ENCODE measurements around the gene METRNL.

DNA sequence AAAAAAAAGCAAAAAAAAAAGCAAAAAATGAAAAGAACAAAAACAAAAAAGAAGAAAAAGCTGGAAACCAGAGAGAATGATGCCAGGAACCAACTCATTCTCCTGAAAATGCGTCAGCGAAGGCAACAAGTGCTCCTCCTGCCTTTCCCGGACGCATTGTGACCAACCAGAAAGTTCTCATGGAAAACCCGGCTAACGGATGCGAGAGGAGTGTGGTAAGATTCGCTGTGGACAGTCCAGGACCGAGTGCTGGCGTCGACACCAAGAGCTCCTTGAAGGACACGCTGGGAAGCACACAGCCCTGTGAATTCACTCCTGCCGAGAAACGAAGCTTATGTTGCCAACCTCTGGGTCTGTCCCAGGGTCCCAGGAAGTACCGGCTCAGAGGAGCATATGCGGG is 43.4 kb downstream of the METRNL start:
- TF ChIP-seq, protein P1, sequence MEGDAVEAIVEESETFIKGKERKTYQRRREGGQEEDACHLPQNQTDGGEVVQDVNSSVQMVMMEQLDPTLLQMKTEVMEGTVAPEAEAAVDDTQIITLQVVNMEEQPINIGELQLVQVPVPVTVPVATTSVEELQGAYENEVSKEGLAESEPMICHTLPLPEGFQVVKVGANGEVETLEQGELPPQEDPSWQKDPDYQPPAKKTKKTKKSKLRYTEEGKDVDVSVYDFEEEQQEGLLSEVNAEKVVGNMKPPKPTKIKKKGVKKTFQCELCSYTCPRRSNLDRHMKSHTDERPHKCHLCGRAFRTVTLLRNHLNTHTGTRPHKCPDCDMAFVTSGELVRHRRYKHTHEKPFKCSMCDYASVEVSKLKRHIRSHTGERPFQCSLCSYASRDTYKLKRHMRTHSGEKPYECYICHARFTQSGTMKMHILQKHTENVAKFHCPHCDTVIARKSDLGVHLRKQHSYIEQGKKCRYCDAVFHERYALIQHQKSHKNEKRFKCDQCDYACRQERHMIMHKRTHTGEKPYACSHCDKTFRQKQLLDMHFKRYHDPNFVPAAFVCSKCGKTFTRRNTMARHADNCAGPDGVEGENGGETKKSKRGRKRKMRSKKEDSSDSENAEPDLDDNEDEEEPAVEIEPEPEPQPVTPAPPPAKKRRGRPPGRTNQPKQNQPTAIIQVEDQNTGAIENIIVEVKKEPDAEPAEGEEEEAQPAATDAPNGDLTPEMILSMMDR (conservative IDR thresholded peaks at IDR 0.05; ENCODE audit: low read length): no peak
- no peak for TF ChIP-seq EZH2phosphoT487 (IDR thresholded peaks at IDR 0.05; ENCODE audit: borderline replicate concordance, low read depth, low read length)

Measured in OCI-LY7 (cell line).